NB4 (cell line): ENCODE measurements around the gene THUMPD2.

Source experiments
- POLR2A ChIP-seq: IDR thresholded peaks from 2 replicates; pipeline ENCODE4 v1.6.1; 2011; ENCODE audit warnings: mild to moderate bottlenecking; ENCODE audit not compliant: insufficient read length; ENCODE audit errors: extremely low read depth
- TF ChIP-seq, protein P1 (sequence below): IDR thresholded peaks from 2 replicates; pipeline ENCODE4 v1.6.1; 2011; ENCODE audit warnings: low read depth, low read length
- TF ChIP-seq, protein P2 (sequence below): IDR thresholded peaks from one replicate; pipeline ENCODE4 v1.5.1; 2012; ENCODE audit warnings: low read depth, low read length

DNA sequence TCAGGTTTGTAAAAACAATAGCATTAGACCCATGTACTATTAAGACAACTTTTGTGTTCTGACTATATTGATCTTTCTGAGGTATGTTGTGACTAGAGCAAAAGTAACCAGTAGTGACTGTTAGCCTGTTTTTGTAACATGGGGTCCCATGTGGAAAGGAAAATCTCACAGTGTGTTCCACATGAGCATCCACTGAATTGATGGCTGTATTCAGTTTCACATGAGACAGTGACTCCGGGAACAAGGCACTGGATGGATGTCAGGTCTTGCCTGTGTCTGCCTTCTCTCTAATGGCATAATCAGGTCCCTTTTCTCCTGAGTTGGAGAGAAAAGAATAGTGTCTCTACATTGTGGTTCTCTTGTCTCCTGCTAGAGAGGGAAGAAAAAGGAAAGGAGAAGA, 85.8 kb downstream of the THUMPD2 start:
- no peak for TF ChIP-seq POLR2A
- TF ChIP-seq, protein P1, sequence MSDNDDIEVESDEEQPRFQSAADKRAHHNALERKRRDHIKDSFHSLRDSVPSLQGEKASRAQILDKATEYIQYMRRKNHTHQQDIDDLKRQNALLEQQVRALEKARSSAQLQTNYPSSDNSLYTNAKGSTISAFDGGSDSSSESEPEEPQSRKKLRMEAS: no peak
- TF ChIP-seq, protein P2, sequence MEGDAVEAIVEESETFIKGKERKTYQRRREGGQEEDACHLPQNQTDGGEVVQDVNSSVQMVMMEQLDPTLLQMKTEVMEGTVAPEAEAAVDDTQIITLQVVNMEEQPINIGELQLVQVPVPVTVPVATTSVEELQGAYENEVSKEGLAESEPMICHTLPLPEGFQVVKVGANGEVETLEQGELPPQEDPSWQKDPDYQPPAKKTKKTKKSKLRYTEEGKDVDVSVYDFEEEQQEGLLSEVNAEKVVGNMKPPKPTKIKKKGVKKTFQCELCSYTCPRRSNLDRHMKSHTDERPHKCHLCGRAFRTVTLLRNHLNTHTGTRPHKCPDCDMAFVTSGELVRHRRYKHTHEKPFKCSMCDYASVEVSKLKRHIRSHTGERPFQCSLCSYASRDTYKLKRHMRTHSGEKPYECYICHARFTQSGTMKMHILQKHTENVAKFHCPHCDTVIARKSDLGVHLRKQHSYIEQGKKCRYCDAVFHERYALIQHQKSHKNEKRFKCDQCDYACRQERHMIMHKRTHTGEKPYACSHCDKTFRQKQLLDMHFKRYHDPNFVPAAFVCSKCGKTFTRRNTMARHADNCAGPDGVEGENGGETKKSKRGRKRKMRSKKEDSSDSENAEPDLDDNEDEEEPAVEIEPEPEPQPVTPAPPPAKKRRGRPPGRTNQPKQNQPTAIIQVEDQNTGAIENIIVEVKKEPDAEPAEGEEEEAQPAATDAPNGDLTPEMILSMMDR: no peak
